Colonic mucosa (tissue), 4 donors: Measurements from ENCODE around the gene DNAJB4. TPM values are rescaled to one million over a fixed set of nuclear protein-coding genes. Genes with fewer than 3 reads are reported as not detected.

Experiments used
- DNase-seq: peaks from one replicate; pipeline ENCODE4 v3.0.0-alpha.2; 2020
- H3K27ac ChIP-seq: fragments of 200-600 bp; one replicate; pipeline ENCODE4 v1.8.0; 2021
- H3K27me3 ChIP-seq: fragments of 200-600 bp; one replicate; pipeline ENCODE4 v1.8.0; 2021
- H3K36me3 ChIP-seq: fragments of 200-600 bp; one replicate; pipeline ENCODE4 v1.8.0; 2021
- H3K4me1 ChIP-seq: fragments of 200-600 bp; one replicate; pipeline ENCODE4 v1.8.0; 2021; ENCODE audit warnings: mild to moderate bottlenecking
- H3K4me3 ChIP-seq: fragments of 200-600 bp; one replicate; pipeline ENCODE4 v1.8.0; 2021
- H3K9ac ChIP-seq, 2 donors: one replicate each; pipeline ENCODE4 v1.7.0; 2013; ENCODE audit warnings: control low read depth in 2 of 2, low read depth in 2 of 2, low read length in 2 of 2
- H3K9me3 ChIP-seq: fragments of 200-600 bp; one replicate; pipeline ENCODE4 v1.8.0; 2021
- CTCF ChIP-seq: fragments of 200-600 bp; IDR thresholded peaks from one replicate; pipeline ENCODE4 v1.8.0; 2022; ENCODE audit warnings: antibody characterized with exemption, mild to moderate bottlenecking
- intact Hi-C: fragments of 100-400 bp; cut with DNase I; formaldehyde crosslinking; loops from one replicate; pipeline ENCODE4 v1.14.1; 2022
- total RNA-seq, 2 donors: library from RNA; stranded (reverse); fragmentation: NEBNext Ultra II Directional in 1 of 2; extraction: Animal tissue kit (Norgen Biotek cat#: 25700) in 1 of 2; gene quantifications; one replicate each; pipeline ENCODE4 v1.2.1, GENCODE V29; 2021
- donor health status: healthy.
- donor health status: DM: no; HTN: no; CAD: no.
- donor health status: DM: no; HTN: no; CAD: no.

The DNAJB4 gene
- total RNA-seq, 2 donors from 2014 or later: 12.2 to 29.3 TPM

GRCh38 chr1:77975907-77976306, 28.8 kb upstream of the DNAJB4 start:
- peaks cover 14% of the 10 kb centered on the region for H3K4me1 ChIP-seq
- no peak overlapping the region for H3K27ac ChIP-seq
- peaks cover 3% of the 10 kb centered on the region for H3K36me3 ChIP-seq
- intact Hi-C loops: loop anchor here (10.0 kb wide), 1 partner anchor 139 kb away; no protein-coding TSS in a partner anchor
- TF ChIP-seq CTCF: no peak
- H3K9ac ChIP-seq: no peak overlapping the region
- DNase-seq: no peak
- no peak overlapping the region for H3K4me3 ChIP-seq
- H3K27me3 ChIP-seq: no peaks in the 10 kb centered on the region
- no peaks in the 10 kb centered on the region for H3K9me3 ChIP-seq

- Histone ChIP-seq H3K27ac (no peak overlapping the region), H3K4me1 (peaks cover 14% of the 10 kb centered on the region), H3K9me3 (no peaks in the 10 kb centered on the region), H3K36me3 (peaks cover 3% of the 10 kb centered on the region), H3K27me3 (no peaks in the 10 kb centered on the region), H3K9ac (peak overlapping the region in 1 of 2 donors; percentile 28), H3K4me3 (peak overlapping the region; percentile 58)
- no peak for TF ChIP-seq CTCF
- no peak for DNase-seq
- intact Hi-C loops: loop anchor here (10.0 kb wide), 1 partner anchor 138 kb away; no protein-coding TSS in a partner anchor
Measured at GRCh38 chr1:77976433-77977076, 28.2 kb upstream of the DNAJB4 start.

GRCh38 chr1:77977989-77978292, 26.8 kb upstream of the DNAJB4 start:
- H3K9me3 ChIP-seq: no peaks in the 10 kb centered on the region
- H3K4me1 ChIP-seq: peaks cover 14% of the 10 kb centered on the region
- H3K27me3 ChIP-seq: no peaks in the 10 kb centered on the region
- H3K4me3 ChIP-seq: peak overlapping the region; percentile 58
- no peak for TF ChIP-seq CTCF
- H3K36me3 ChIP-seq: peaks cover 3% of the 10 kb centered on the region
- peak overlapping the region in 1 of 2 donors; percentile 95 for H3K9ac ChIP-seq
- H3K27ac ChIP-seq: peak overlapping the region; percentile 98
- intact Hi-C loops: loop anchor here (10.0 kb wide), 1 partner anchor 137 kb away; no protein-coding TSS in a partner anchor
- no peak for DNase-seq

GRCh38 chr1:77978293-77978968, 26.3 kb upstream of the DNAJB4 start:
- peaks cover 14% of the 10 kb centered on the region for H3K4me1 ChIP-seq

More at GRCh38 chr1:77978293-77978968, 26.3 kb upstream of the DNAJB4 start:
- peak overlapping the region; percentile 78 to 95 for H3K9ac ChIP-seq
- peak overlapping the region; percentile 58 for H3K4me3 ChIP-seq
- H3K27ac ChIP-seq: peak overlapping the region; percentile 98
- H3K36me3 ChIP-seq: peaks cover 3% of the 10 kb centered on the region
- no peak for TF ChIP-seq CTCF
- intact Hi-C loops: loop anchor here (10.0 kb wide), 1 partner anchor 136 kb away; no protein-coding TSS in a partner anchor
- no peaks in the 10 kb centered on the region for H3K9me3 ChIP-seq
- DNase-seq: peak; percentile 83
- H3K27me3 ChIP-seq: no peaks in the 10 kb centered on the region
